Body of pancreas (tissue), 4 donors: Measurements from ENCODE around the gene SBNO2. TPM values are rescaled to one million over a fixed set of nuclear protein-coding genes. Genes with fewer than 3 reads are reported as not detected.

ENCODE experiments used
- ATAC-seq: fragments of 150-250 bp; one replicate; pipeline ENCODE4 v1.9.1; 2016
- DNase-seq, 4 donors: peaks; one replicate each; pipeline ENCODE4 v3.0.0-alpha.2; 2019
- H3K27ac ChIP-seq, 4 donors: fragments of 200-600 bp; sonication (generic); 1 replicate in 3 of 4; 2 replicates in 1 of 4; pipeline versions ENCODE4 v1.5.1 to v1.6.1; 2016 to 2019; ENCODE audit warnings: mild to moderate bottlenecking in 1 of 4, mixed read lengths in 1 of 4, moderate library complexity in 1 of 4
- H3K27me3 ChIP-seq, 2 donors: fragments of 200-600 bp; sonication (generic); one replicate each; pipeline ENCODE4 v1.6.0; 2016; ENCODE audit warnings: mild to moderate bottlenecking in 1 of 2
- H3K36me3 ChIP-seq, 2 donors: fragments of 200-600 bp; sonication (generic); replicated peaks in 1 of 2; 2 replicates each; pipeline ENCODE4 v1.5.1; 2016; ENCODE audit warnings: low read depth in 2 of 2; ENCODE audit not compliant: insufficient read depth in 1 of 2
- H3K4me1 ChIP-seq: fragments of 200-600 bp; sonication (generic); one replicate; pipeline ENCODE4 v1.6.0; 2016
- H3K4me3 ChIP-seq, 2 donors: fragments of 200-600 bp; sonication (generic); 1 replicate in 1 of 2; 2 replicates in 1 of 2; pipeline ENCODE4 v1.5.1; 2016 to 2019
- H3K9me3 ChIP-seq, 3 donors: fragments of 200-600 bp; sonication (generic); 1 replicate in 2 of 3; 2 replicates in 1 of 3; pipeline ENCODE4 v1.5.1; 2016
- CTCF ChIP-seq, 7 experiments: fragments of 450-650 bp in 4 of 7; fragments of 200-600 bp in 3 of 7; sonication (generic) in 3 of 7; IDR thresholded peaks; one replicate each; pipeline ENCODE4 v1.5.1; 2016 to 2019; ENCODE audit warnings: antibody characterized with exemption in 7 of 7
- POLR2A ChIP-seq, 3 donors: fragments of 450-650 bp; IDR thresholded peaks; one replicate each; pipeline ENCODE4 v1.6.1; 2016; ENCODE audit warnings: antibody characterized with exemption in 3 of 3, mild to moderate bottlenecking in 2 of 3
- WGBS, 2 donors: methylation state at CpG; one replicate each; pipeline ENCODE4 v1.1.5; 2017; 5-methylcytosine and 5-hydroxymethylcytosine counted together
- intact Hi-C: fragments of 100-400 bp; cut with DNase I; formaldehyde crosslinking; loops from one replicate; pipeline ENCODE4 v1.15.1; 2023
- total RNA-seq, 2 donors: library from RNA; depleted of rRNA; stranded (reverse); fragments of >200 nt; gene quantifications; one replicate each; pipeline ENCODE4 v1.1.0, GENCODE V29; 2016

Gene SBNO2
- total RNA-seq, 2 donors from 2014 or later = 14.0 to 30.7 TPM

- no peaks in the 10 kb centered on the region for H3K36me3 ChIP-seq
- TF ChIP-seq CTCF (IDR thresholded peaks at IDR 0.05) = no peak
- no peak for TF ChIP-seq POLR2A (IDR thresholded peaks at IDR 0.05)
- no peak overlapping the region for H3K4me3 ChIP-seq
- WGBS, 2 donors = 50 to 78% methylated on average over 6 to 19 of the region's 20 CpGs
- DNase-seq (no peak), ATAC-seq (no peak)
- H3K9me3 ChIP-seq = no peaks in the 10 kb centered on the region
- H3K27ac ChIP-seq = no peak overlapping the region
- H3K4me1 ChIP-seq = peaks cover 34% of the 10 kb centered on the region
- no peaks in the 10 kb centered on the region for H3K27me3 ChIP-seq
- intact Hi-C loops = no loop called here
Observed at GRCh38 chr19:1163934-1164683, 10.0 kb downstream of the SBNO2 start.

- ATAC-seq = no peak
- H3K27me3 ChIP-seq = no peaks in the 10 kb centered on the region
- H3K9me3 ChIP-seq = no peaks in the 10 kb centered on the region
- intact Hi-C loops = no loop called here
- 84 to 100% methylated on average over 4 to 37 of the region's 41 CpGs for WGBS, 2 donors
- H3K4me3 ChIP-seq = no peak overlapping the region
- TF ChIP-seq POLR2A (IDR thresholded peaks at IDR 0.05) (no peak), CTCF (IDR thresholded peaks at IDR 0.05) (no peak)
- no peaks in the 10 kb centered on the region for H3K36me3 ChIP-seq
- peak overlapping the region in 1 of 4 donors; percentile 17 for H3K27ac ChIP-seq
- H3K4me1 ChIP-seq = peaks cover 27% of the 10 kb centered on the region
- no peak for DNase-seq
Observed at GRCh38 chr19:1163283-1163933, 10.7 kb downstream of the SBNO2 start.

GRCh38 chr19:1162404-1163282 lies 11.4 kb downstream of the SBNO2 start:
- no peaks in the 10 kb centered on the region for H3K36me3 ChIP-seq
- H3K4me3 ChIP-seq = no peak overlapping the region
- intact Hi-C loops = no loop called here
- no peaks in the 10 kb centered on the region for H3K9me3 ChIP-seq
- DNase-seq (no peak), ATAC-seq (no peak)
- TF ChIP-seq CTCF (IDR thresholded peaks at IDR 0.05) (no peak), POLR2A (IDR thresholded peaks at IDR 0.05) (no peak)
- WGBS, 2 donors = 74 to 79% methylated on average over 12 to 26 of the region's 26 CpGs
- H3K4me1 ChIP-seq = peaks cover 20% of the 10 kb centered on the region
- H3K27ac ChIP-seq = peak overlapping the region in 1 of 4 donors; percentile 24
- no peaks in the 10 kb centered on the region for H3K27me3 ChIP-seq

- intact Hi-C loops = no loop called here
- 22 to 63% methylated on average over 2 to 5 of the region's 18 CpGs for WGBS, 2 donors
- H3K36me3 ChIP-seq = no peaks in the 10 kb centered on the region
- H3K4me3 ChIP-seq = no peak overlapping the region
- H3K27ac ChIP-seq = peak overlapping the region in 1 of 4 donors; percentile 11
- peaks cover 10% of the 10 kb centered on the region for H3K4me1 ChIP-seq
- ATAC-seq = peak; percentile 34
- TF ChIP-seq CTCF (IDR thresholded peaks at IDR 0.05) = no peak
- no peak for TF ChIP-seq POLR2A (IDR thresholded peaks at IDR 0.05)
- DNase-seq = peak in 1 of 4 donors; percentile 47
- no peaks in the 10 kb centered on the region for H3K9me3 ChIP-seq
- no peaks in the 10 kb centered on the region for H3K27me3 ChIP-seq
Observed at GRCh38 chr19:1161716-1162115, 12.4 kb downstream of the SBNO2 start.
